ENCODE data around the gene NINL. TPM values are rescaled to one million over a fixed set of nuclear protein-coding genes. Genes with fewer than 3 reads are reported as not detected.

Gene NINL
- total and polyA plus RNA-seq, 2 of the 4 experiments (the other 2 are of a cell fraction): 3.0 to 10.4 TPM

DNA sequence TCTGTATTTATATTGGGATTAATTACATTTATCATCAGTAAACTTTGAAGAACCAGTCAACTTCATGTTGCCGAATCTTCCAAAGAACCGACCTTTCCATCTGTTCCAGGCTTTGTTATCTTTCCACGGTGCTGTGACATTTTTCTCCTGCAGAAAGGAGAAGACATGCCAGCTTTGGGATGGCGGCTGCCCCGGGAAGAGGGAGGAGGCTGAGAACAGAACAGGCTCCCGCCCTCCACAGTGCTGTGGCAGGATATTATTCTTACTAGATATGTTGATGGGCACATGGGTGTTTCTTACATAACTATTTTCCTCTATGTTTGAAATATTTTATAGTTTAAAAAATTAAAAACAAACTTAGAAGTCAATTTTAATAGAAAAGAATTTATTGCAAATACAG lies 133.0 kb downstream of the NINL start:
- ATAC-seq (ENCODE audit: low read depth) (no peak), DNase-seq (no peak)
- H2AK9ac ChIP-seq (replicated peaks; ENCODE audit: low read depth, low read length, poor library complexity): no peak overlapping the region
- dilution Hi-C loops (cut with HindIII; ENCODE audit: low sequenced_read_pairs, unreplicated experiment) (no loop called here), intact Hi-C loops (cut with micrococcal nuclease) (no loop called here), in situ Hi-C loops (cut with MboI; ENCODE audit: low sequenced_read_pairs) (no loop called here)
- H3K4me1 ChIP-seq (ENCODE audit: control insufficient read depth, insufficient read depth, low read length): no peaks in the 10 kb centered on the region
- WGBS, 2 experiments (ENCODE audit: extremely low coverage in 2 of 2, insufficient read length in 1 of 2): no CpG with 5 or more reads among the region's 6 CpGs
- no peak overlapping the region for H3K23ac ChIP-seq (ENCODE audit: low read depth, low read length)
- no peak overlapping the region for H3K4me2 ChIP-seq (ENCODE audit: low read depth, low read length)
- H2BK15ac ChIP-seq (ENCODE audit: low read depth, low read length): no peak overlapping the region
- no peak overlapping the region for H4K5ac ChIP-seq (ENCODE audit: low read depth, low read length)
- no peaks in the 10 kb centered on the region for H3K9me3 ChIP-seq (ENCODE audit: control insufficient read depth, insufficient read depth, low read length)
- TF ChIP-seq, protein P1, sequence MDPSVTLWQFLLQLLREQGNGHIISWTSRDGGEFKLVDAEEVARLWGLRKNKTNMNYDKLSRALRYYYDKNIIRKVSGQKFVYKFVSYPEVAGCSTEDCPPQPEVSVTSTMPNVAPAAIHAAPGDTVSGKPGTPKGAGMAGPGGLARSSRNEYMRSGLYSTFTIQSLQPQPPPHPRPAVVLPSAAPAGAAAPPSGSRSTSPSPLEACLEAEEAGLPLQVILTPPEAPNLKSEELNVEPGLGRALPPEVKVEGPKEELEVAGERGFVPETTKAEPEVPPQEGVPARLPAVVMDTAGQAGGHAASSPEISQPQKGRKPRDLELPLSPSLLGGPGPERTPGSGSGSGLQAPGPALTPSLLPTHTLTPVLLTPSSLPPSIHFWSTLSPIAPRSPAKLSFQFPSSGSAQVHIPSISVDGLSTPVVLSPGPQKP (IDR thresholded peaks at IDR 0.05; ENCODE audit: borderline replicate concordance, low read depth, low read length): no peak
- TF ChIP-seq POLR2A (IDR thresholded peaks at IDR 0.05; ENCODE audit: low read depth, low read length): no peak
- TF ChIP-seq CEBPB (IDR thresholded peaks at IDR 0.05; ENCODE audit: low read depth, low read length): no peak
- TF ChIP-seq MXI1 (IDR thresholded peaks at IDR 0.05; ENCODE audit: borderline replicate concordance, low read depth, low read length): no peak
- no peak for TF ChIP-seq MAZ (IDR thresholded peaks at IDR 0.05; ENCODE audit: borderline replicate concordance, low read depth, low read length)
- no peak for TF ChIP-seq SMC3 (IDR thresholded peaks at IDR 0.05; ENCODE audit: low read depth, low read length)
- no peak for TF ChIP-seq USF2 (IDR thresholded peaks at IDR 0.05; ENCODE audit: low read depth, low read length)
- no peak for TF ChIP-seq RCOR1 (IDR thresholded peaks at IDR 0.05; ENCODE audit: insufficient replicate concordance, low read length)
- no peak for TF ChIP-seq FOS (IDR thresholded peaks at IDR 0.05; ENCODE audit: low read depth, low read length)
- no peak for TF ChIP-seq CTCF (conservative IDR thresholded peaks at IDR 0.05; ENCODE audit: low read depth, low read length)
- no peak for TF ChIP-seq CHD1 (IDR thresholded peaks at IDR 0.05; ENCODE audit: low read depth, low read length)
- TF ChIP-seq RAD21 (IDR thresholded peaks at IDR 0.05; ENCODE audit: low read length): no peak
- no peak overlapping the region for H3K14ac ChIP-seq (replicated peaks; ENCODE audit: low read depth, low read length)
- H3K27me3 ChIP-seq (ENCODE audit: control insufficient read depth, insufficient read depth, low read length): no peaks in the 10 kb centered on the region
- no peak overlapping the region for H4K91ac ChIP-seq (ENCODE audit: insufficient read depth, low read depth, low read length)
- H3K4ac ChIP-seq (ENCODE audit: low read depth, low read length): no peak overlapping the region
- H3K56ac ChIP-seq (ENCODE audit: extremely low read depth, insufficient read depth, low read length): no peak overlapping the region
- ChIA-PET POLR2A (ENCODE audit: unreplicated experiment) (no interaction called here), CTCF (no interaction called here)
- H3K4me3 ChIP-seq (ENCODE audit: insufficient read depth, low read depth, low read length): no peak overlapping the region
- no peaks in the 10 kb centered on the region; the same call in 1 of the 2 replicates for H3K9me1 ChIP-seq (ENCODE audit: insufficient read depth, low read length)
- no peak overlapping the region for H2AK5ac ChIP-seq (ENCODE audit: low read depth, low read length)
- H3K27ac ChIP-seq (ENCODE audit: insufficient read depth, low read length): no peak overlapping the region
- no peaks in the 10 kb centered on the region; a peak in 1 of 4 replicates for H3K79me1 ChIP-seq (ENCODE audit: low read depth in 1 of 2, low read length in 2 of 2)
- H4K20me1 ChIP-seq (ENCODE audit: insufficient read depth, low read length): no peaks in the 10 kb centered on the region; the same call in 1 of the 2 replicates
- H2BK120ac ChIP-seq (ENCODE audit: low read depth, low read length): no peak overlapping the region
- peaks cover 25% of the 10 kb centered on the region for H3K36me3 ChIP-seq (ENCODE audit: control insufficient read depth, insufficient read depth, low read length)
- H2AFZ ChIP-seq (replicated peaks; ENCODE audit: low read length, poor library complexity): no peak overlapping the region
- no peak overlapping the region for H4K8ac ChIP-seq (ENCODE audit: low read depth in 2 of 2, low read length in 2 of 2)
- no TSS peak for BruUV-seq (replicated peaks)
- H2BK5ac ChIP-seq (ENCODE audit: low read depth, low read length, poor library complexity, severe bottlenecking): no peak overlapping the region
- no peak overlapping the region for H2BK20ac ChIP-seq (ENCODE audit: low read depth, low read length)
- no peak overlapping the region for H3K9ac ChIP-seq (ENCODE audit: low read depth, low read length)
- H3K18ac ChIP-seq (ENCODE audit: low read depth, low read length): no peak overlapping the region
